IMR-90 (cell line): ENCODE results near the gene MCTP1.

Source experiments
- BHLHE40 ChIP-seq: fragments of 150-350 bp; IDR thresholded peaks from 2 replicates; pipeline ENCODE4 v1.6.1; 2016; ENCODE audit warnings: mild to moderate bottlenecking, low read depth, low read length
- CEBPB ChIP-seq: IDR thresholded peaks from 2 replicates; pipeline ENCODE4 v1.6.1; 2012; ENCODE audit warnings: low read depth, low read length, improper control_type of control experiment
- CTCF ChIP-seq: conservative IDR thresholded peaks from 2 replicates; pipeline ENCODE4 v1.5.1; 2012; ENCODE audit warnings: mild to moderate bottlenecking, low read depth, low read length, improper control_type of control experiment
- ELK1 ChIP-seq: fragments of 150-350 bp; IDR thresholded peaks from 2 replicates; pipeline ENCODE4 v1.6.1; 2016; ENCODE audit warnings: low read depth, mild to moderate bottlenecking, low read length, moderate library complexity, borderline replicate concordance
- FOS ChIP-seq: fragments of 150-350 bp; IDR thresholded peaks from 2 replicates; pipeline ENCODE4 v1.6.1; 2016; ENCODE audit warnings: low read depth, low read length
- MAZ ChIP-seq: IDR thresholded peaks from 2 replicates; pipeline ENCODE4 v1.6.1; 2012; ENCODE audit warnings: low read depth, mild to moderate bottlenecking, low read length, improper control_type of control experiment, moderate library complexity, borderline replicate concordance
- POLR2A ChIP-seq: IDR thresholded peaks from 2 replicates; pipeline ENCODE4 v1.6.1; 2012; ENCODE audit warnings: mild to moderate bottlenecking, low read depth, low read length
- RAD21 ChIP-seq: IDR thresholded peaks from 2 replicates; pipeline ENCODE4 v1.6.1; 2012; ENCODE audit warnings: low read length, improper control_type of control experiment
- RCOR1 ChIP-seq: IDR thresholded peaks from 2 replicates; pipeline ENCODE4 v1.6.1; 2012; ENCODE audit warnings: mild to moderate bottlenecking, low read length, improper control_type of control experiment; ENCODE audit not compliant: insufficient replicate concordance
- RFX5 ChIP-seq: IDR thresholded peaks from 2 replicates; pipeline ENCODE4 v1.8.0; 2012; ENCODE audit warnings: low read depth, mild to moderate bottlenecking, low read length, moderate library complexity

- TF ChIP-seq RFX5 (no peak), CTCF (no peak), POLR2A (no peak), BHLHE40 (no peak), RAD21 (no peak), RCOR1 (no peak), ELK1 (no peak), CEBPB (no peak), MAZ (no peak), FOS (no peak)
Measured at GRCh38 chr5:94941122-94941755, 343.7 kb downstream of the MCTP1 start.
